ENCODE data around the gene C6.
A peak's percentile ranks its signal among the peaks of the same experiment; 100 is the strongest.

Gene C6

GRCh38 chr5:41176952-41177351 is 36.4 kb downstream of the C6 start:
- Histone ChIP-seq H3K4ac (ENCODE audit: low read depth, low read length) (no peak overlapping the region), H3K27me3 (ENCODE audit: insufficient read depth, low read length) (no peaks in the 10 kb centered on the region), H3K4me2 (ENCODE audit: low read length) (no peak overlapping the region), H3K9ac (ENCODE audit: low read length) (no peak overlapping the region), H2BK120ac (ENCODE audit: insufficient read depth, low read length, poor library complexity) (no peak overlapping the region), H3K4me1 (ENCODE audit: control insufficient read depth in 1 of 2, insufficient read depth in 2 of 2, low read length in 2 of 2) (no peaks in the 10 kb centered on the region), H3K23ac (ENCODE audit: low read length) (no peak overlapping the region), H3K79me2 (ENCODE audit: control insufficient read depth, insufficient read depth, low read length, poor library complexity) (no peaks in the 10 kb centered on the region), H3K18ac (ENCODE audit: low read length) (no peak overlapping the region), H3K14ac (ENCODE audit: low read length) (no peak overlapping the region), H2BK5ac (ENCODE audit: low read depth, low read length, poor library complexity) (no peak overlapping the region), H3K4me3 (ENCODE audit: low read depth, low read length) (no peak overlapping the region), H3K27ac (ENCODE audit: low read depth, low read length) (no peak overlapping the region), H4K12ac (ENCODE audit: low read depth, low read length) (no peak overlapping the region), H2BK12ac (ENCODE audit: low read length) (no peak overlapping the region), H3K9me3 (ENCODE audit: insufficient read depth, low read depth, low read length) (no peaks in the 10 kb centered on the region), H3K36me3 (ENCODE audit: control insufficient read depth in 1 of 2, insufficient read depth in 2 of 2, low read length in 2 of 2) (no peaks in the 10 kb centered on the region), H2AK5ac (ENCODE audit: low read length) (no peak overlapping the region), H4K91ac (ENCODE audit: low read depth, low read length) (no peak overlapping the region), H2AFZ (ENCODE audit: insufficient read depth, low read length, poor library complexity) (no peak overlapping the region), H3K79me1 (ENCODE audit: low read length) (no peaks in the 10 kb centered on the region), H4K8ac (ENCODE audit: low read depth, low read length) (no peak overlapping the region)
- DNase-seq, result peak; percentile 28 to 90
- WGBS (ENCODE audit: extremely low coverage, insufficient coverage, insufficient read length), result no CpG with 5 or more reads among the region's 3 CpGs

DNA sequence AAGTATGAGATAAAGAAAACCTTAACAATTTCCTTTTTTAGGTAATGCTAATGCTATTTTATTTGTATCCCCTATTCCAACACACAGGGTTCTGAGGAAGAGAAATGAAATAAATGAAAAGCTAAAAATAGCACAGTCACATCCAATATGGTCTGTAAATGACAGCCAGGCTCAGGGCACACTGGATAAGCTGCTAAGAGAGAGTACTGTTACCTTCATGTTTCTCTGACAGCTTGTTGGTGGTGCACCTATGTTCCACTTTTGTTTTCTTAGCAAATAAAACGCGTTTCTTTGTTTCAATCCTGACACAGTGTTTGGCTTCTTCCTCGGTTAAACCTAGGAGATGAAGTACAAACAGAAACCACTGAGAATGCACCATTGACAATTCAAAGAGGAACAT is 41.3 kb downstream of the C6 start:
- no peak overlapping the region for H2BK12ac ChIP-seq (ENCODE audit: low read length)
- no CpG with 5 or more reads among the region's 3 CpGs for WGBS (ENCODE audit: extremely low coverage, insufficient coverage, insufficient read length)

GRCh38 chr5:41161271-41161670 is 52.1 kb downstream of the C6 start:
- Histone ChIP-seq H3K14ac (ENCODE audit: low read length) (no peak overlapping the region), H3K27me3 (ENCODE audit: insufficient read depth, low read length) (no peaks in the 10 kb centered on the region), H3K4me3 (ENCODE audit: low read depth, low read length) (no peak overlapping the region), H3K79me1 (ENCODE audit: low read length) (no peaks in the 10 kb centered on the region), H3K79me2 (ENCODE audit: control insufficient read depth, insufficient read depth, low read length, poor library complexity) (no peaks in the 10 kb centered on the region), H4K91ac (ENCODE audit: low read depth, low read length) (no peak overlapping the region), H3K4ac (ENCODE audit: low read depth, low read length) (no peak overlapping the region), H3K4me2 (ENCODE audit: low read length) (no peak overlapping the region), H3K36me3 (ENCODE audit: control insufficient read depth in 1 of 2, insufficient read depth in 2 of 2, low read length in 2 of 2) (no peaks in the 10 kb centered on the region), H3K9me3 (ENCODE audit: insufficient read depth, low read depth, low read length) (no peaks in the 10 kb centered on the region), H2BK5ac (ENCODE audit: low read depth, low read length, poor library complexity) (no peak overlapping the region), H3K4me1 (ENCODE audit: control insufficient read depth in 1 of 2, insufficient read depth in 2 of 2, low read length in 2 of 2) (no peaks in the 10 kb centered on the region), H3K9ac (ENCODE audit: low read length) (no peak overlapping the region), H3K23ac (ENCODE audit: low read length) (no peak overlapping the region), H2BK120ac (ENCODE audit: insufficient read depth, low read length, poor library complexity) (no peak overlapping the region), H3K27ac (ENCODE audit: low read depth, low read length) (no peak overlapping the region), H4K8ac (ENCODE audit: low read depth, low read length) (no peak overlapping the region), H2AK5ac (ENCODE audit: low read length) (no peak overlapping the region), H2AFZ (ENCODE audit: insufficient read depth, low read length, poor library complexity) (no peak overlapping the region), H3K18ac (ENCODE audit: low read length) (no peak overlapping the region), H4K12ac (ENCODE audit: low read depth, low read length) (no peak overlapping the region), H2BK12ac (ENCODE audit: low read length) (no peak overlapping the region)
- peak in 1 of 2 donors; percentile 53 for DNase-seq
- no CpG with 5 or more reads among the region's 1 CpG for WGBS (ENCODE audit: extremely low coverage, insufficient coverage, insufficient read length)

More for the DNA sequence above, 41.3 kb downstream of the C6 start:
- Histone ChIP-seq H3K9me3 (ENCODE audit: insufficient read depth, low read depth, low read length) (no peaks in the 10 kb centered on the region), H3K18ac (ENCODE audit: low read length) (no peak overlapping the region), H2AK5ac (ENCODE audit: low read length) (no peak overlapping the region), H3K36me3 (ENCODE audit: control insufficient read depth in 1 of 2, insufficient read depth in 2 of 2, low read length in 2 of 2) (no peaks in the 10 kb centered on the region), H3K4me3 (ENCODE audit: low read depth, low read length) (no peak overlapping the region), H3K4ac (ENCODE audit: low read depth, low read length) (no peak overlapping the region), H4K91ac (ENCODE audit: low read depth, low read length) (no peak overlapping the region), H3K23ac (ENCODE audit: low read length) (no peak overlapping the region), H3K4me2 (ENCODE audit: low read length) (no peak overlapping the region), H2BK5ac (ENCODE audit: low read depth, low read length, poor library complexity) (no peak overlapping the region), H3K79me1 (ENCODE audit: low read length) (no peaks in the 10 kb centered on the region), H3K27me3 (ENCODE audit: insufficient read depth, low read length) (no peaks in the 10 kb centered on the region), H4K12ac (ENCODE audit: low read depth, low read length) (no peak overlapping the region), H2BK120ac (ENCODE audit: insufficient read depth, low read length, poor library complexity) (no peak overlapping the region), H3K79me2 (ENCODE audit: control insufficient read depth, insufficient read depth, low read length, poor library complexity) (no peaks in the 10 kb centered on the region), H3K9ac (ENCODE audit: low read length) (no peak overlapping the region), H2AFZ (ENCODE audit: insufficient read depth, low read length, poor library complexity) (no peak overlapping the region), H3K27ac (ENCODE audit: low read depth, low read length) (no peak overlapping the region), H3K14ac (ENCODE audit: low read length) (no peak overlapping the region), H3K4me1 (ENCODE audit: control insufficient read depth in 1 of 2, insufficient read depth in 2 of 2, low read length in 2 of 2) (no peaks in the 10 kb centered on the region), H4K8ac (ENCODE audit: low read depth, low read length) (no peak overlapping the region)
- no peak for DNase-seq

- no peaks in the 10 kb centered on the region for H3K9me3 ChIP-seq (ENCODE audit: insufficient read depth, low read depth, low read length)
- H3K27me3 ChIP-seq (ENCODE audit: insufficient read depth, low read length), result no peaks in the 10 kb centered on the region
- H2BK5ac ChIP-seq (ENCODE audit: low read depth, low read length, poor library complexity), result no peak overlapping the region
- no peak overlapping the region for H3K14ac ChIP-seq (ENCODE audit: low read length)
- no peaks in the 10 kb centered on the region for H3K4me1 ChIP-seq (ENCODE audit: control insufficient read depth in 1 of 2, insufficient read depth in 2 of 2, low read length in 2 of 2)
- H3K4me2 ChIP-seq (ENCODE audit: low read length), result no peak overlapping the region
- no peak for DNase-seq
- no peak overlapping the region for H4K8ac ChIP-seq (ENCODE audit: low read depth, low read length)
- H3K79me2 ChIP-seq (ENCODE audit: control insufficient read depth, insufficient read depth, low read length, poor library complexity), result no peaks in the 10 kb centered on the region
- no peak overlapping the region for H3K27ac ChIP-seq (ENCODE audit: low read depth, low read length)
- H4K12ac ChIP-seq (ENCODE audit: low read depth, low read length), result no peak overlapping the region
- H2AFZ ChIP-seq (ENCODE audit: insufficient read depth, low read length, poor library complexity), result no peak overlapping the region
- H3K4me3 ChIP-seq (ENCODE audit: low read depth, low read length), result no peak overlapping the region
- H3K18ac ChIP-seq (ENCODE audit: low read length), result no peak overlapping the region
- no peaks in the 10 kb centered on the region for H3K36me3 ChIP-seq (ENCODE audit: control insufficient read depth in 1 of 2, insufficient read depth in 2 of 2, low read length in 2 of 2)
- no peak overlapping the region for H3K9ac ChIP-seq (ENCODE audit: low read length)
- no peak overlapping the region for H3K23ac ChIP-seq (ENCODE audit: low read length)
- no peak overlapping the region for H3K4ac ChIP-seq (ENCODE audit: low read depth, low read length)
- H2BK120ac ChIP-seq (ENCODE audit: insufficient read depth, low read length, poor library complexity), result no peak overlapping the region
- H4K91ac ChIP-seq (ENCODE audit: low read depth, low read length), result no peak overlapping the region
- H3K79me1 ChIP-seq (ENCODE audit: low read length), result no peaks in the 10 kb centered on the region
- no CpG with 5 or more reads among the region's 5 CpGs for WGBS (ENCODE audit: extremely low coverage, insufficient coverage, insufficient read length)
- H2AK5ac ChIP-seq (ENCODE audit: low read length), result no peak overlapping the region
- no peak overlapping the region for H2BK12ac ChIP-seq (ENCODE audit: low read length)
These were observed 55.9 kb downstream of the C6 start for GRCh38 chr5:41157272-41157894.

Measured in trophoblast cell (in vitro differentiated cells and primary cell).